SHP77 treated with DMSO at 0.1 percent for 48 hours (cell line): ENCODE results near the gene BCKDK.
"Not testable (repeated sequence)": the region's sequence is repeated elsewhere in the genome, so short reads cannot be mapped to it uniquely, and the experiment has no call there.

Source experiments
- DNase-seq: peaks from one replicate; lab custom pipeline; 2025; lab: John Stamatoyannopoulos, UW

Gene BCKDK

GRCh38 chr16:31099860-31100638 is 8.1 kb upstream of the BCKDK start:
- DNase-seq: no peak

- not testable (repeated sequence) for DNase-seq
Measured at GRCh38 chr16:31100876-31101641, 7.1 kb upstream of the BCKDK start.

GRCh38 chr16:31105677-31106213 is 2.4 kb upstream of the BCKDK start:
- DNase-seq: peak; percentile 62

GRCh38 chr16:31106509-31107464 is 1.4 kb upstream of the BCKDK start:
- no peak for DNase-seq

- no peak for DNase-seq
Measured at GRCh38 chr16:31107465-31107867, 720 bp upstream of the BCKDK start.

- DNase-seq: no peak
Measured at GRCh38 chr16:31108794-31109558, 790 bp downstream of the BCKDK start.

GRCh38 chr16:31109622-31110021 is 1.4 kb downstream of the BCKDK start:
- no peak for DNase-seq

GRCh38 chr16:31110106-31111034 is 2.2 kb downstream of the BCKDK start:
- no peak for DNase-seq

- DNase-seq: no peak
Measured at GRCh38 chr16:31111881-31112466, 3.8 kb downstream of the BCKDK start.

GRCh38 chr16:31112711-31113110 is 4.5 kb downstream of the BCKDK start:
- DNase-seq: no peak

- no peak for DNase-seq
Measured at GRCh38 chr16:31113121-31114120, 5.2 kb downstream of the BCKDK start.

GRCh38 chr16:31114468-31114867 is 6.3 kb downstream of the BCKDK start:
- DNase-seq: no peak

GRCh38 chr16:31117384-31118222 is 9.4 kb downstream of the BCKDK start, which contains the start of gene KAT8:
TSS of gene KAT8 (plus strand) at chr16:31117664. CDS start at chr16:31117682, 18 bp downstream.
- peak; percentile 94 for DNase-seq

GRCh38 chr16:31118223-31119155 is 10.3 kb downstream of the BCKDK start:
- no peak for DNase-seq

- no peak for DNase-seq
Measured at GRCh38 chr16:31120129-31120528, 11.9 kb downstream of the BCKDK start.

- no peak for DNase-seq
Measured at GRCh38 chr16:31125844-31126243, 17.7 kb downstream of the BCKDK start.
